MM.1S (cell line): ENCODE data around the gene ZNF574.

ENCODE experiments used
- DNase-seq: peaks from one replicate; pipeline ENCODE4 v3.0.0-alpha.2; 2015
- H2AFZ ChIP-seq: fragments of 300-600 bp; sonication (generic); 2 replicates; pipeline ENCODE4 v1.6.0; 2016; ENCODE audit warnings: antibody characterized with exemption, low read length
- H3F3A ChIP-seq: fragments of 300-600 bp; sonication (generic); 2 replicates; pipeline ENCODE4 v1.6.1; 2016; ENCODE audit warnings: mild to moderate bottlenecking, antibody characterized with exemption, low read length, moderate library complexity, mixed read lengths; ENCODE audit not compliant: insufficient read depth
- H3K27ac ChIP-seq: fragments of 300-600 bp; sonication (generic); 2 replicates; pipeline ENCODE4 v1.5.1; 2016; ENCODE audit warnings: mild to moderate bottlenecking, low read length
- H3K27me3 ChIP-seq: fragments of 300-600 bp; sonication (generic); replicated peaks from 2 replicates; pipeline ENCODE4 v1.6.0; 2016; ENCODE audit warnings: low read length; ENCODE audit not compliant: insufficient read depth
- H3K36me3 ChIP-seq: fragments of 300-600 bp; sonication (generic); replicated peaks from 2 replicates; pipeline ENCODE4 v1.6.1; 2016; ENCODE audit warnings: mild to moderate bottlenecking, low read length, mixed read lengths; ENCODE audit not compliant: insufficient read depth
- H3K4me1 ChIP-seq: fragments of 300-600 bp; sonication (generic); 2 replicates; pipeline ENCODE4 v1.6.1; 2016; ENCODE audit warnings: low read length, mixed read lengths
- H3K4me2 ChIP-seq: fragments of 300-600 bp; sonication (generic); 2 replicates; pipeline ENCODE4 v1.6.0; 2016; ENCODE audit warnings: low read depth, low read length
- H3K4me3 ChIP-seq: fragments of 300-600 bp; sonication (generic); 2 replicates; pipeline ENCODE4 v1.5.1; 2016; ENCODE audit warnings: low read length, mixed read lengths
- H3K79me2 ChIP-seq: fragments of 300-600 bp; sonication (generic); 2 replicates; pipeline ENCODE4 v1.6.1; 2016; ENCODE audit warnings: mixed run types, low read length, mixed read lengths
- H3K9ac ChIP-seq: fragments of 300-600 bp; sonication (generic); 2 replicates; pipeline ENCODE4 v1.6.1; 2016; ENCODE audit warnings: low read length, mixed read lengths
- H3K9me2 ChIP-seq: fragments of 300-600 bp; sonication (generic); replicated peaks from 2 replicates; pipeline ENCODE4 v1.6.1; 2016; ENCODE audit warnings: mild to moderate bottlenecking, low read length, mixed read lengths; ENCODE audit not compliant: insufficient read depth
- H3K9me3 ChIP-seq: fragments of 300-600 bp; sonication (generic); replicated peaks from 2 replicates; pipeline ENCODE4 v1.6.1; 2016; ENCODE audit warnings: mild to moderate bottlenecking, low read length, mixed read lengths; ENCODE audit not compliant: insufficient read depth
- H4K20me1 ChIP-seq: fragments of 300-600 bp; sonication (generic); 2 replicates; pipeline ENCODE4 v1.6.1; 2016; ENCODE audit warnings: mild to moderate bottlenecking, low read length, moderate library complexity, mixed read lengths; ENCODE audit not compliant: insufficient read depth
- CTCF ChIP-seq: fragments of 300-600 bp; sonication (generic); IDR thresholded peaks from 2 replicates; pipeline ENCODE4 v1.5.1; 2016; ENCODE audit warnings: antibody characterized with exemption, low read length, mixed read lengths
- EZH2 ChIP-seq: fragments of 300-600 bp; sonication (generic); optimal IDR thresholded peaks from 2 replicates; pipeline ENCODE3; 2017; ENCODE audit warnings: low read depth, mild to moderate bottlenecking, antibody characterized with exemption, low read length, mixed read lengths
- EZH2phosphoT487 ChIP-seq: fragments of 300-600 bp; sonication (generic); IDR thresholded peaks from 2 replicates; pipeline ENCODE4 v1.6.1; 2018; ENCODE audit warnings: antibody characterized with exemption, low read length

Gene ZNF574

GRCh38 chr19:42089772-42090171 lies 13.8 kb downstream of the ZNF574 start:
- Histone ChIP-seq H3K9me3 (no peaks in the 10 kb centered on the region), H3K9me2 (no peaks in the 10 kb centered on the region), H3K27me3 (no peaks in the 10 kb centered on the region), H3K4me3 (no peak overlapping the region), H3F3A (peaks cover 25% of the 10 kb centered on the region), H2AFZ (no peak overlapping the region), H3K9ac (no peak overlapping the region), H3K27ac (no peak overlapping the region), H4K20me1 (no peaks in the 10 kb centered on the region), H3K4me2 (peak overlapping the region; percentile 98; the same call in 1 of the 2 replicates), H3K36me3 (no peaks in the 10 kb centered on the region), H3K4me1 (peaks cover 35% of the 10 kb centered on the region), H3K79me2 (no peaks in the 10 kb centered on the region)
- TF ChIP-seq EZH2phosphoT487 (no peak), EZH2 (no peak), CTCF (no peak)
- no peak for DNase-seq

- peaks cover 21% of the 10 kb centered on the region for H3F3A ChIP-seq
- H3K9me2 ChIP-seq = no peaks in the 10 kb centered on the region
- no peaks in the 10 kb centered on the region for H3K27me3 ChIP-seq
- H2AFZ ChIP-seq = peak overlapping the region; percentile 82
- H3K4me2 ChIP-seq = peak overlapping the region; percentile 98
- TF ChIP-seq EZH2phosphoT487 (no peak), EZH2 (no peak), CTCF (no peak)
- no peaks in the 10 kb centered on the region for H4K20me1 ChIP-seq
- H3K36me3 ChIP-seq = no peaks in the 10 kb centered on the region
- H3K9me3 ChIP-seq = no peaks in the 10 kb centered on the region
- H3K4me1 ChIP-seq = peaks cover 35% of the 10 kb centered on the region
- peak overlapping the region; percentile 58; the same call in 1 of the 2 replicates for H3K9ac ChIP-seq
- H3K27ac ChIP-seq = peak overlapping the region; percentile 81; the same call in 1 of the 2 replicates
- DNase-seq = peak; percentile 82
- H3K79me2 ChIP-seq = no peaks in the 10 kb centered on the region
- peak overlapping the region; percentile 47 for H3K4me3 ChIP-seq
Observed at GRCh38 chr19:42090672-42091071, 14.7 kb downstream of the ZNF574 start.

- Histone ChIP-seq H3K27ac (peak overlapping the region; percentile 81; the same call in 1 of the 2 replicates), H3K4me1 (peaks cover 35% of the 10 kb centered on the region), H3K4me3 (peak overlapping the region; percentile 39), H3K79me2 (no peaks in the 10 kb centered on the region), H2AFZ (0 out of 2 replicates have a peak overlapping the region, but pooled peaks have one; percentile 45), H3K4me2 (peak overlapping the region; percentile 98), H4K20me1 (no peaks in the 10 kb centered on the region), H3K9me2 (no peaks in the 10 kb centered on the region), H3K27me3 (no peaks in the 10 kb centered on the region), H3K36me3 (no peaks in the 10 kb centered on the region), H3K9ac (peak overlapping the region; percentile 58; the same call in 1 of the 2 replicates), H3K9me3 (no peaks in the 10 kb centered on the region), H3F3A (peaks cover 20% of the 10 kb centered on the region)
- TF ChIP-seq CTCF = no peak
- DNase-seq = no peak
Observed at GRCh38 chr19:42091300-42091699, 15.3 kb downstream of the ZNF574 start.
